SJSA1 (cell line): ENCODE results near the gene PGRMC1. TPM values are rescaled to one million over a fixed set of nuclear protein-coding genes. Genes with fewer than 3 reads are reported as not detected.
A peak's percentile ranks its signal among the peaks of the same experiment; 100 is the strongest.

Source experiments
- DNase-seq, 2 experiments: peaks; one replicate each; pipeline ENCODE4 v3.0.0-alpha.2; 2015 to 2020; ENCODE audit warnings: low spot score in 2 of 2, low read depth in 1 of 2
- H3K27ac ChIP-seq: fragments of 250-450 bp; sonication (Bioruptor Pico); 2 replicates; pipeline ENCODE4 v1.5.1; 2020; ENCODE audit warnings: mild to moderate bottlenecking, moderate library complexity
- H3K27me3 ChIP-seq: fragments of 250-450 bp; sonication (Bioruptor Pico); replicated peaks from 2 replicates; pipeline ENCODE4 v1.5.1; 2020; ENCODE audit warnings: mild to moderate bottlenecking, moderate library complexity
- H3K36me3 ChIP-seq: fragments of 250-450 bp; sonication (Bioruptor Pico); 2 replicates; pipeline ENCODE4 v1.5.1; 2020; ENCODE audit warnings: mild to moderate bottlenecking
- H3K4me1 ChIP-seq: fragments of 250-450 bp; sonication (Bioruptor Pico); replicated peaks from 2 replicates; pipeline ENCODE4 v1.6.1; 2021; ENCODE audit warnings: mild to moderate bottlenecking
- H3K4me3 ChIP-seq: fragments of 250-450 bp; sonication (Bioruptor Pico); 2 replicates; pipeline ENCODE4 v1.5.1; 2020; ENCODE audit warnings: mild to moderate bottlenecking
- H3K9me3 ChIP-seq: fragments of 250-450 bp; sonication (Bioruptor Pico); replicated peaks from 2 replicates; pipeline ENCODE4 v1.5.1; 2020; ENCODE audit warnings: mild to moderate bottlenecking
- total RNA-seq: library from RNA; depleted of rRNA; stranded (reverse); fragments of >200 nt; shearing (Covaris generic); gene quantifications from 2 replicates; pipeline ENCODE4 v1.2.3, GENCODE V29; 2014

The PGRMC1 gene
- total RNA-seq, 1 experiment from 2014 or later, result 174 TPM

- Histone ChIP-seq H3K4me1 (no peaks in the 10 kb centered on the region), H3K4me3 (no peak overlapping the region), H3K27me3 (no peaks in the 10 kb centered on the region), H3K27ac (no peak overlapping the region), H3K36me3 (no peaks in the 10 kb centered on the region), H3K9me3 (no peaks in the 10 kb centered on the region)
- no peak for DNase-seq
Measured at GRCh38 chrX:119218198-119218597, 17.9 kb upstream of the PGRMC1 start.

- Histone ChIP-seq H3K27ac (no peak overlapping the region), H3K27me3 (no peaks in the 10 kb centered on the region), H3K4me3 (no peak overlapping the region), H3K4me1 (no peaks in the 10 kb centered on the region), H3K36me3 (no peaks in the 10 kb centered on the region), H3K9me3 (no peaks in the 10 kb centered on the region)
- DNase-seq, result no peak
Measured at GRCh38 chrX:119222932-119223331, 13.2 kb upstream of the PGRMC1 start.

GRCh38 chrX:119223783-119224182 lies 12.3 kb upstream of the PGRMC1 start:
- H3K4me1 ChIP-seq, result peaks cover 5% of the 10 kb centered on the region; the same call in 1 of the 2 replicates
- H3K27ac ChIP-seq, result no peak overlapping the region
- H3K4me3 ChIP-seq, result no peak overlapping the region
- no peak for DNase-seq
- no peaks in the 10 kb centered on the region for H3K9me3 ChIP-seq
- no peaks in the 10 kb centered on the region for H3K36me3 ChIP-seq
- no peaks in the 10 kb centered on the region for H3K27me3 ChIP-seq

GRCh38 chrX:119226446-119226845 lies 9.6 kb upstream of the PGRMC1 start:
- no peaks in the 10 kb centered on the region for H3K9me3 ChIP-seq
- H3K27ac ChIP-seq, result no peak overlapping the region
- H3K4me3 ChIP-seq, result no peak overlapping the region
- H3K36me3 ChIP-seq, result no peaks in the 10 kb centered on the region
- H3K4me1 ChIP-seq, result peaks cover 5% of the 10 kb centered on the region; the same call in 1 of the 2 replicates
- DNase-seq, result no peak
- no peaks in the 10 kb centered on the region for H3K27me3 ChIP-seq

- no peak overlapping the region for H3K27ac ChIP-seq
- no peaks in the 10 kb centered on the region for H3K27me3 ChIP-seq
- no peaks in the 10 kb centered on the region for H3K9me3 ChIP-seq
- no peak overlapping the region for H3K4me3 ChIP-seq
- peaks cover 5% of the 10 kb centered on the region; the same call in 1 of the 2 replicates for H3K4me1 ChIP-seq
- DNase-seq, result peak; percentile 4 to 46
- no peaks in the 10 kb centered on the region for H3K36me3 ChIP-seq
Measured at GRCh38 chrX:119228512-119229252, 7.4 kb upstream of the PGRMC1 start.

- DNase-seq, result no peak
- Histone ChIP-seq H3K9me3 (no peaks in the 10 kb centered on the region), H3K4me1 (peaks cover 5% of the 10 kb centered on the region; the same call in 1 of the 2 replicates), H3K4me3 (no peak overlapping the region), H3K36me3 (no peaks in the 10 kb centered on the region), H3K27ac (no peak overlapping the region), H3K27me3 (no peaks in the 10 kb centered on the region)
Measured at GRCh38 chrX:119229253-119229615, 6.9 kb upstream of the PGRMC1 start.

GRCh38 chrX:119230850-119231249 lies 5.2 kb upstream of the PGRMC1 start:
- H3K9me3 ChIP-seq, result no peaks in the 10 kb centered on the region
- H3K27ac ChIP-seq, result no peak overlapping the region
- H3K4me3 ChIP-seq, result no peak overlapping the region
- no peak for DNase-seq
- no peaks in the 10 kb centered on the region for H3K27me3 ChIP-seq
- no peaks in the 10 kb centered on the region for H3K36me3 ChIP-seq
- peaks cover 8% of the 10 kb centered on the region for H3K4me1 ChIP-seq

GRCh38 chrX:119231936-119232445 lies 4.1 kb upstream of the PGRMC1 start:
- Histone ChIP-seq H3K9me3 (no peaks in the 10 kb centered on the region), H3K27ac (no peak overlapping the region), H3K36me3 (no peaks in the 10 kb centered on the region), H3K4me1 (peaks cover 9% of the 10 kb centered on the region), H3K4me3 (no peak overlapping the region), H3K27me3 (no peaks in the 10 kb centered on the region)
- no peak for DNase-seq

GRCh38 chrX:119235051-119235511 lies 1.0 kb upstream of the PGRMC1 start:
- Histone ChIP-seq H3K9me3 (no peaks in the 10 kb centered on the region), H3K4me3 (no peak overlapping the region), H3K27ac (no peak overlapping the region), H3K36me3 (peaks cover 4% of the 10 kb centered on the region; the same call in 1 of the 2 replicates), H3K4me1 (peaks cover 8% of the 10 kb centered on the region), H3K27me3 (no peaks in the 10 kb centered on the region)
- DNase-seq, result no peak

GRCh38 chrX:119236623-119237561 lies 807 bp downstream of the PGRMC1 start:
- peaks cover 13% of the 10 kb centered on the region; the same call in 1 of the 2 replicates for H3K36me3 ChIP-seq
- peak; percentile 27 to 46 for DNase-seq
- no peaks in the 10 kb centered on the region for H3K27me3 ChIP-seq
- H3K27ac ChIP-seq, result peak overlapping the region; percentile 50
- peak overlapping the region; percentile 72 for H3K4me3 ChIP-seq
- peaks cover 8% of the 10 kb centered on the region for H3K4me1 ChIP-seq
- no peaks in the 10 kb centered on the region for H3K9me3 ChIP-seq

GRCh38 chrX:119237562-119237942 lies 1.5 kb downstream of the PGRMC1 start:
- no peaks in the 10 kb centered on the region for H3K9me3 ChIP-seq
- peaks cover 13% of the 10 kb centered on the region; the same call in 1 of the 2 replicates for H3K36me3 ChIP-seq
- DNase-seq, result no peak
- peaks cover 8% of the 10 kb centered on the region for H3K4me1 ChIP-seq
- H3K27ac ChIP-seq, result no peak overlapping the region
- H3K4me3 ChIP-seq, result peak overlapping the region; percentile 72
- no peaks in the 10 kb centered on the region for H3K27me3 ChIP-seq

GRCh38 chrX:119238557-119238956 lies 2.5 kb downstream of the PGRMC1 start:
- Histone ChIP-seq H3K27me3 (no peaks in the 10 kb centered on the region), H3K4me1 (peaks cover 8% of the 10 kb centered on the region), H3K9me3 (no peaks in the 10 kb centered on the region), H3K27ac (no peak overlapping the region), H3K4me3 (no peak overlapping the region), H3K36me3 (peaks cover 17% of the 10 kb centered on the region; the same call in 1 of the 2 replicates)
- DNase-seq, result no peak

GRCh38 chrX:119240356-119240755 lies 4.3 kb downstream of the PGRMC1 start:
- Histone ChIP-seq H3K9me3 (no peaks in the 10 kb centered on the region), H3K4me1 (peaks cover 8% of the 10 kb centered on the region), H3K27me3 (no peaks in the 10 kb centered on the region), H3K36me3 (peaks cover 20% of the 10 kb centered on the region), H3K4me3 (no peak overlapping the region), H3K27ac (no peak overlapping the region)
- no peak for DNase-seq
